Measurements from ENCODE around the gene WNT10A.

Gene WNT10A

GRCh38 chr2:218872645-218873358 is 7.8 kb upstream of the WNT10A start:
- TF ChIP-seq ZFX (IDR thresholded peaks at IDR 0.05; ENCODE audit: borderline replicate concordance): no peak
- TF ChIP-seq, protein P1, sequence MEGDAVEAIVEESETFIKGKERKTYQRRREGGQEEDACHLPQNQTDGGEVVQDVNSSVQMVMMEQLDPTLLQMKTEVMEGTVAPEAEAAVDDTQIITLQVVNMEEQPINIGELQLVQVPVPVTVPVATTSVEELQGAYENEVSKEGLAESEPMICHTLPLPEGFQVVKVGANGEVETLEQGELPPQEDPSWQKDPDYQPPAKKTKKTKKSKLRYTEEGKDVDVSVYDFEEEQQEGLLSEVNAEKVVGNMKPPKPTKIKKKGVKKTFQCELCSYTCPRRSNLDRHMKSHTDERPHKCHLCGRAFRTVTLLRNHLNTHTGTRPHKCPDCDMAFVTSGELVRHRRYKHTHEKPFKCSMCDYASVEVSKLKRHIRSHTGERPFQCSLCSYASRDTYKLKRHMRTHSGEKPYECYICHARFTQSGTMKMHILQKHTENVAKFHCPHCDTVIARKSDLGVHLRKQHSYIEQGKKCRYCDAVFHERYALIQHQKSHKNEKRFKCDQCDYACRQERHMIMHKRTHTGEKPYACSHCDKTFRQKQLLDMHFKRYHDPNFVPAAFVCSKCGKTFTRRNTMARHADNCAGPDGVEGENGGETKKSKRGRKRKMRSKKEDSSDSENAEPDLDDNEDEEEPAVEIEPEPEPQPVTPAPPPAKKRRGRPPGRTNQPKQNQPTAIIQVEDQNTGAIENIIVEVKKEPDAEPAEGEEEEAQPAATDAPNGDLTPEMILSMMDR (IDR thresholded peaks at IDR 0.05): no peak

GRCh38 chr2:218873359-218874194 is 7.1 kb upstream of the WNT10A start:
- H3K27ac ChIP-seq: no peak overlapping the region
- TF ChIP-seq, protein P1 (IDR thresholded peaks at IDR 0.05): no peak
- TF ChIP-seq ZFX (IDR thresholded peaks at IDR 0.05; ENCODE audit: borderline replicate concordance): no peak

More at GRCh38 chr2:218872645-218873358, 7.8 kb upstream of the WNT10A start:
- H3K27ac ChIP-seq: no peak overlapping the region

GRCh38 chr2:218875692-218876246 is 4.9 kb upstream of the WNT10A start:
- H3K27ac ChIP-seq: no peak overlapping the region
- TF ChIP-seq, protein P1 (IDR thresholded peaks at IDR 0.05): no peak

GRCh38 chr2:218876562-218877219 is 4.0 kb upstream of the WNT10A start:
- H3K27ac ChIP-seq: no peak overlapping the region

DNA sequence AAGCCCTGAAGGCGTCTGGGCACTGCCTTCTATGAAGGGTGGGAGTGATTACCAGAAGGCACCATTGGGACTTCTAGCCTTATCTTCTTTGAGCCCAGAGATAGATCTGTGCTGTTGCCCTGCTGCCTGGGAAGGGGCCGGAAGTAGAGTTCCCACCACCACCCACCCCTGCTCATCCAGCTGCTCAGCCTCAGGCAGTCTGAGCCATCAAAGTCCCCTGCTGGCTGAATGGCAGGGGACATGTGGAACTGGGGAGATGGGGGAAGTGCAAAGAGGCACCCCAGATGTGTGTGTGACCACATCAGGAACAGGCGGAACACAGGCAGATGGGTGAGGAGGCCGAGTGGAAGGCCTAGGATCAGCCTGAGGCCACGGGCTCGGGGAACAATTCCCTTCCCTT is 3.3 kb upstream of the WNT10A start:
- H3K27ac ChIP-seq: no peak overlapping the region
- TF ChIP-seq, protein P1 (IDR thresholded peaks at IDR 0.05): no peak
- TF ChIP-seq ZFX (IDR thresholded peaks at IDR 0.05; ENCODE audit: borderline replicate concordance): no peak

More at GRCh38 chr2:218876562-218877219, 4.0 kb upstream of the WNT10A start:
- TF ChIP-seq ZFX (IDR thresholded peaks at IDR 0.05; ENCODE audit: borderline replicate concordance): no peak
- TF ChIP-seq, protein P1 (IDR thresholded peaks at IDR 0.05): peak; percentile 95

DNA sequence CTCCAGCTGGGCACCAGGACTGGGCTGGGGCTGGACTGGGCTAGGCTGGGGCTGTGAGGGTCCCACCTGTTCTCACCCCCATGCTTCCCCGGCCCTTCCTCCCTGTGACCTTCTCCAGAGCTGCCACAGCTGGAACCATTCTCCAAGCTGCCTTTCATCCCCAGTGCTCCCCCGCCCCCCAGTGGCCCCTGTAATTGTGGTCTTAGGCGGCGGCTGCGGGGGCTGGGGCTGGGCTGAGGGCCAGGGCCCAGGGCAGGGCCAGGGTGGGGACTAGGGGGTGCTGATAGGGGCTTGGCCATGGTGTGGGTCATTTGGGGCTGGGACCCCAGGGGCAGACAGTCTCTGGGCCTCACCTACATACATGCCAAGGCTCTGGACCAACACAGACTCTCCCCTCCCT is 2.8 kb upstream of the WNT10A start:
- no peak for TF ChIP-seq ZFX (IDR thresholded peaks at IDR 0.05; ENCODE audit: borderline replicate concordance)
- TF ChIP-seq, protein P1 (IDR thresholded peaks at IDR 0.05): no peak
- no peak overlapping the region for H3K27ac ChIP-seq

Measured in 22Rv1 (cell line).